H1 (cell line): ENCODE measurements around the gene BASP1.

Experiments
- CHD7 ChIP-seq: fragments of 300-600 bp; sonication (generic); IDR thresholded peaks from 2 replicates; pipeline ENCODE4 v1.7.1; 2012; ENCODE audit warnings: low read length, moderate library complexity, mild to moderate bottlenecking, inconsistent platforms; ENCODE audit not compliant: insufficient replicate concordance
- CREB1 ChIP-seq: IDR thresholded peaks from 2 replicates; pipeline ENCODE4 v1.6.1; 2012; ENCODE audit warnings: inconsistent platforms
- CTCF ChIP-seq, 3 experiments: IDR thresholded peaks; 1 replicate in 2 of 3; 2 replicates in 1 of 3; pipeline versions ENCODE4 v1.5.1 to v1.6.1; 2011; ENCODE audit warnings: low read length in 3 of 3, mild to moderate bottlenecking in 3 of 3, inconsistent platforms in 2 of 3, low read depth in 1 of 3, moderate library complexity in 1 of 3; ENCODE audit not compliant: insufficient read depth in 1 of 3; ENCODE audit errors: control extremely low read depth in 1 of 3
- EZH2 ChIP-seq: fragments of 200-600 bp; sonication (generic); IDR thresholded peaks from 2 replicates; pipeline ENCODE4 v1.7.1; 2012; ENCODE audit warnings: low read depth, mild to moderate bottlenecking, moderate library complexity, low read length, inconsistent platforms; ENCODE audit not compliant: severe bottlenecking
- JUN ChIP-seq: IDR thresholded peaks from 2 replicates; pipeline ENCODE4 v1.6.1; 2011; ENCODE audit warnings: low read depth, mild to moderate bottlenecking, improper control_type of control experiment, low read length
- JUND ChIP-seq: IDR thresholded peaks from 2 replicates; pipeline ENCODE4 v1.6.1; 2011; ENCODE audit warnings: mild to moderate bottlenecking, improper control_type of control experiment, low read length
- POLR2A ChIP-seq, 2 experiments: IDR thresholded peaks; 1 replicate in 1 of 2; 2 replicates in 1 of 2; pipeline ENCODE4 v1.6.1; 2011; ENCODE audit warnings: low read depth in 2 of 2, low read length in 2 of 2, mild to moderate bottlenecking in 2 of 2; ENCODE audit errors: control extremely low read depth in 1 of 2
- POLR2AphosphoS5 ChIP-seq: IDR thresholded peaks from 2 replicates; pipeline ENCODE4 v1.6.1; 2011; ENCODE audit warnings: low read depth, low read length
- RBBP5 ChIP-seq: IDR thresholded peaks from 2 replicates; pipeline ENCODE4 v1.7.1; 2012; ENCODE audit warnings: low read depth, mild to moderate bottlenecking, inconsistent platforms, low read length, moderate library complexity, borderline replicate concordance
- SIN3A ChIP-seq, 2 experiments: IDR thresholded peaks in 1 of 2; conservative IDR thresholded peaks in 1 of 2; 2 replicates each; pipeline ENCODE4 v1.6.1; 2011 to 2012; ENCODE audit warnings: low read length in 2 of 2, improper control_type of control experiment in 1 of 2, low read depth in 1 of 2, mild to moderate bottlenecking in 1 of 2
- SUZ12 ChIP-seq: fragments of 200-600 bp; sonication (generic); IDR thresholded peaks from 2 replicates; pipeline ENCODE4 v1.6.1; 2012; ENCODE audit warnings: mild to moderate bottlenecking, inconsistent platforms, low read length, moderate library complexity, mixed read lengths
- TCF12 ChIP-seq: IDR thresholded peaks from 2 replicates; pipeline ENCODE4 v1.6.1; 2011; ENCODE audit warnings: low read depth, mild to moderate bottlenecking, low read length
- USF2 ChIP-seq: IDR thresholded peaks from 2 replicates; pipeline ENCODE4 v1.6.1; 2011; ENCODE audit warnings: low read length, improper control_type of control experiment

- no peak for TF ChIP-seq CTCF (IDR thresholded peaks at IDR 0.05; ENCODE audit: control extremely low read depth in 1 of 3, insufficient read depth in 1 of 3, low read depth in 1 of 3, low read length in 3 of 3)
- no peak for TF ChIP-seq JUN
- TF ChIP-seq JUND = no peak
- TF ChIP-seq USF2 = no peak
- TF ChIP-seq POLR2A (IDR thresholded peaks at IDR 0.05; ENCODE audit: control extremely low read depth in 1 of 2, low read depth in 2 of 2, low read length in 2 of 2) = no peak
- no peak for TF ChIP-seq EZH2
- no peak for TF ChIP-seq RBBP5
- no peak for TF ChIP-seq CHD7
- TF ChIP-seq SIN3A (conservative IDR thresholded peaks at IDR 0.05 in 1 of 2, IDR thresholded peaks at IDR 0.05 in 1 of 2; ENCODE audit: low read depth in 1 of 2, low read length in 2 of 2) = no peak
- TF ChIP-seq SUZ12 = no peak
- TF ChIP-seq CREB1 = no peak
- no peak for TF ChIP-seq POLR2AphosphoS5
- no peak for TF ChIP-seq TCF12
Observed at GRCh38 chr5:17265041-17265440, 47.6 kb downstream of the BASP1 start.
